Stimulated activated CD8-positive, alpha-beta memory T cell treated with anti-CD3 and anti-CD28 coated beads, Interleukin-12 subunit alpha, Interleukin-12 subunit beta, amount 100 ng/mL, for 4 hours (primary cell): Measurements from ENCODE around the gene TBC1D32.
"Not testable (repeated sequence)": the region's sequence is repeated elsewhere in the genome, so short reads cannot be mapped to it uniquely, and the experiment has no call there.

ENCODE experiments used
- DNase-seq: peaks from one replicate; pipeline ENCODE4 v3.0.0-alpha.2; 2020; ENCODE audit warnings: low read depth

TBC1D32 gene

GRCh38 chr6:121319603-121320002, 14.7 kb downstream of the TBC1D32 start:
- DNase-seq = no peak

GRCh38 chr6:121319112-121319553, 15.1 kb downstream of the TBC1D32 start:
- DNase-seq = no peak

DNA sequence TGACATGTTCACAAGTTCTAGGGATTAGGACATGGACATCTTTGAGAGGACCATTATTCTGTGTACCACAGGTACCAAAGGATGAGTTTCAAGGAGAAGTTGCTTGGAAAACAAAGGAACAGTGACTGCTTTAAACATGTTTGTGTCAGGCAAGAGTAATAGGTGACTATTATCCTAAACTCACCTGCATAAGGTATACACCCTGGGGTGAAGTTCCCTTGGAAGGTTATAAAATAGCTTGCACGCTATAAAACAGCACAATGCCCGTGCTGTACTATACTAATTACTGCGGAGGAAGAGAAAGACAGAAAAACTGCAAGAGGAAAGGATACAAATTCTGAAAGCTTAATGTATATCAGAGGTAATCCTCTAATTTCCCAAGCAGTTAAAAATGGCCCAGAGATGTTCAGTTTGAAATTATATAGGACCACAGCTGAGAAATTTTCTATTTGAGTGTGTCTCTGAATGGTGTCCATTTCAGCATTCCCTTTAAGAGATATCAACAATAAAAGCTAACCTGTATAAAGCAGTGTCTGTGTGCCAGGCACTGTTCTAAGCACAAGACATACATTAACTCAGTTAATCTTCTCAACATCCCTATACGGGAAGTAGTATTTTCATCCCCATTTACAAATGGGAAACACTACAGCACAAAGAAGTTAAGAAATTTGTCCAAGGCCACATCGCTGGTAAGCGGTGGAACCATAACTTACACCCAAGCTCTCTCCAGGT, 19.7 kb downstream of the TBC1D32 start:
- DNase-seq = no peak

DNA sequence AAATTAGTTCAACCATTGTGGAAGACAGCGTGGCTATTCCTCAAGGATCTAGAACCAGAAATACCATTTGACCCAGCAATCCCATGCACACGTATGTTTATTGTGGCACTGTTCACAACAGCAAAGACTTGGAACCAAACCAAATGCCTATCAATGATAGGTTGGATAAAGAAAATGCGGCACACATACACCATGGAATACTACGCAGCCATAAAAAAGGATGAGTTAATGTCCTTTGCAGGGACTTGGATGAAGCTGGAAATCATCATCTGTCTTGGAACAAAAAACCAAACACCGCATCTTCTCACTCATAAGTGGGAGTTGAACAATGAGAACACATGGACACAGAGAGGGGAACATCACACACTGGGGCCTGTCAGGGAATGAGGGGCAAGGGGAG, 22.5 kb downstream of the TBC1D32 start:
- DNase-seq = not testable (repeated sequence)

DNA sequence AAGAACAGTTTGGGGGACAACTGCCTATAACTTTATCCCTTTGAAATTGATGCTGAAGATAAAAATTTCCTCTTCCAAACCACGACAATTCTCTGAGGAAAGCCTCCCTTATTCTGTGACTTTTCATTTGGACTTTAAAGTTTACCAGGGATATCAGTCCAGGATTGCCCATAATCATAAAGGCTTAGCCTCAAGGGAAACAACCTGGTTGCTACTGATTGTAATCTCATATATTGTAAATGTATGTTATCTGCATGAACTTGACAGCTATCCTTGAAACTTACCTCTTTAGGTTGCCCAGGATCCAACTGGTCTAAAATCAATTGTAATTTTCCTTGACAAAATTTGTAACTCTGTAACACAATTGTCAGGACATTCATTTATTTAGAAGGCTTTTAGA, 23.8 kb downstream of the TBC1D32 start:
- DNase-seq = no peak

DNA sequence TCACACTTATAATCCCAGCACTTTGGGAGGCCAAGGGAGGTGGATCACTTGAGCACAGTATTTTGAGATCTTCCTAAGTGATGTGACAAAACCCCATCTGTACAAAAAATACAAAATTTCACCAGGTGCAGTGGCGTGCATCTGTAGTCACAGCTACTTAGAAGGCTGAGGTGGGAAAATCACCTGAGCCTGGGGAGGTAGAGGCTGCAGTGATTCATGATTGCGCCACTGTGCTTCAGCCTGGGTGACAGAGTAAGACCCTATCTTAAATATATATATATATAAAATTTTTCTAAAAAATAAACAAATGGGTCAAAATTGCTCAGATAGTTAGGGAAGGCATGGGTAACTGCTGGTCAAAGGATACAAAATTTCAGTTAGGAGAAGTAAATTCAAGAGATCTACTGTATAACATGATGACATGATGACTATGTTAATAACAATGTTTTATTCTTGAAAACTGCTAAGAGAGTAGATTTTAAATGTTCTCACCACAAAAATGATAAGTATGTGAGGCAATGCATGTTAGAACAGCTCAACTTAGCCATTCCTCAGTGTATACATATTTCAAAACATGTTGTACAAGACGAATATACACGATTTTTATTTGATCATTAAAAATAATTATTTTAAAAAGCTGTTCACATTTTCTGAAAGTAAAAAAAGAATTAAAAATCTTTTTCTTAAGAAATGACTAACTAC, 24.4 kb downstream of the TBC1D32 start:
- no peak for DNase-seq

- no peak for DNase-seq
These were observed 28.2 kb downstream of the TBC1D32 start for GRCh38 chr6:121305957-121306607.

- DNase-seq = no peak
These were observed 31.4 kb downstream of the TBC1D32 start for GRCh38 chr6:121302882-121303281.

GRCh38 chr6:121301156-121301555, 33.1 kb downstream of the TBC1D32 start:
- not testable (repeated sequence) for DNase-seq

- no peak for DNase-seq
These were observed 36.6 kb downstream of the TBC1D32 start for GRCh38 chr6:121297694-121298093.

DNA sequence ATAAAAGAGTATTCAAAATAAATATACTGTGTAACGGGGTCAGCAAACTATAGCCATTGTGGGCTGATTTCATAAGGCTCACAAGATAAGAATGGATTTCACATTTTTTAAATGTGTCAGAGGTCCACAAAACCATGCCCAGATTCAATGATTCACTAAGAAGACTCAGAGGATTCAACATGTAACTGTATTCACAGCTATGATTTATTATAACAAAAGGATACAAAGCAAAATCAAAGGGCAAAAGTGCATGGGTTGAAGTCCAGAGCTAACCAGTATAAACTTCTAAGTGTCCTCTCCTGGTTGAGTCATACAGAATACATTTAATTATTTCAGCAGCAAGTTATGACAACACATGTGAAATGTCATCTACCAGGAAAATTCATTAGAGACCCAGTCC, 49.2 kb downstream of the TBC1D32 start:
- DNase-seq = no peak

GRCh38 chr6:121274666-121275295, 59.5 kb downstream of the TBC1D32 start:
- no peak for DNase-seq

DNA sequence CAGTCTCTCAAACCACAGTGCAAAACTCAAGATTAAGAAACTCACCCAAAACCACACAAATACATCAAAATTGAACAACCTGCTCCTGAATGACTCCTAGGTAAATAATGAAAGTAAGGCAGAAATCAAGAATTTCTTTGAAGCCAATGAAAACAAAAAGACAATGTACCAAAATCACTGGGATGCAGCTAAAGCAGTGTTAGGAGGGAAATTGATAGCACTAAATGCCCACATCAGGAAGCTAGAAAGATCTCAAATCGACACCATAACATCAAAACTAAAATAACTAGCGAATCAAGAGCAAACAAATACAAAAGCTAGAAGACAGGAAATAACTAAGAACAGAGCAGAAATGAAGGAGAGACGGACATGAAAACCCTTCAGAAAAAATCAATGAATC, 70.5 kb downstream of the TBC1D32 start:
- DNase-seq = no peak

DNA sequence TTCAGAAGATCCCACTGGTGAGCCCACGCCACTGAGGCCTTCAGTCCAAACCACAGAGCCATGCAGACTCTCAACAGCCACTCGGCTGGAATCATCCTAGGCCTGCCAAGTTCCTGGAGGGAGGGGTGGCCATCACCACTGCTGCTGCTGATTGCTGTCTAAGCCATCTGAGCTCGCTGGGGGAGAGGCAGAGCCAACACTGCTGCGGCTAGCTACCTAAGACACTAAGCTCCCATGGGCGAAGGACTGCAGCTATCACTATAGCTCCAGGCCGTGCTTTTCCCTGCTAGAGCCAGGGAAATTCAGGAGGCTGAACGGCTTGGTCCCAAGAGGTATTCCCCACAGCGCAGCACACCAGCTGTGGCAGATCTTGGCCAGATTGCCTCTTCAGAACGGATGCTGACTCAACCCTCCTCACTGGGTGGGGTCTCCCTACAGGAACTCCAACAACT, 73.6 kb downstream of the TBC1D32 start:
- DNase-seq = no peak

DNA sequence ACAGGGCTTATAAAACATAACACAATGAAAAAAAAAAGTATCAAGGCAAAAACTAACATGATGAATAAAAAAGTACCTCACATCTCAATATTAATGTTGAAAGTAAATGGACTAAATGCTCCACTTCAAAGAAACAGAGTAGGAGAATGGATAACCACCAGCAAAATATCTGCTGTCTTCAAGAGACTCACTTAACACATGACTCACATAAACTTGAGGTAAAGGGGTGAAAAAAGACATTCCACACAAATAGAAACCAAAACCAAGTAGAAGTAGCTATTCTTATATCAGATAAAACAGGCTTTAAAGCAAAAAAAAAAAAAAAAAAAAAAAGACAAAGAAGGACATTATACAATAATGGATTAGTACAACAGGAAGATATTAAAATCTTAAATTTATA, 86.9 kb downstream of the TBC1D32 start:
- DNase-seq = no peak

GRCh38 chr6:121242386-121242785, 91.9 kb downstream of the TBC1D32 start:
- DNase-seq = no peak

GRCh38 chr6:121237859-121238258, 96.4 kb downstream of the TBC1D32 start:
- DNase-seq = no peak

- no peak for DNase-seq
These were observed 97.3 kb downstream of the TBC1D32 start for GRCh38 chr6:121236984-121237383.

DNA sequence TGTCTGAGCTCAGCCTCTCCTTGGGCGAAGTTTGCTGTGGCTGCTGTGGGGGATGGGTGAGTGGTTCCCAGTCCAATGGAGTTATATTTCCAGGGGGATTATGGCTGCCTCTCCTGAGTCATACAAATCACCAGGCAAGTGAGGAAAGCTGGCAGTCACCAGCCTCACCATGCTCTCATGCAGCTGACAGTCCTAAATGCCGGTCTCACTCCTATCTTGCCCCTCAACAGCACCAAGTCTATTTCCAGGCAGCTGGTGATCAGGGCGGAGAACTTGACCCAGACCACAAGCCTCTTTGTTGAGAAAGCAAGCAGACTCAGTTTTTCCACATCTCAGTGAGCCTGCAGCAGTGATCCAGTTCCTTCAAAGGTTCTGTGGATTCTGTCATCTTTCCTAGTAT, 98.9 kb downstream of the TBC1D32 start:
- no peak for DNase-seq

DNA sequence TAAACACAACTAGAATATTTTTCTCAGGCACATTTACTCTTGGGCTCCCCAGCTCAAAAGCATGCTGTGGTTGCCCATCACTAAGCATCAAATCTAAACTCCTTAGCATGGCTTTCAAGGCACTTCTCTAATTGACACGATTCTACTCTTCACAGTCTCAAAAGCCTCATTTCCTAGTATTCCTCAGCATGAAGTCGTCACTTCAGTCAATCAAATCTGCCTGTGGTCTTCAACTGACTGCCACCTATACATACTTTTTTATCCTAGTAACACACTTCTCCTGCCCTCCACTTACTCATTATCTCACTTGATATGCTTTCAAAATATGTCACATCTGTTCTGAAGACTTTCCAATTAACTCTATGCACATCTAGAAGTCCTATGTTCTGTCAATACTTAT, 110.3 kb downstream of the TBC1D32 start:
- DNase-seq = no peak

DNA sequence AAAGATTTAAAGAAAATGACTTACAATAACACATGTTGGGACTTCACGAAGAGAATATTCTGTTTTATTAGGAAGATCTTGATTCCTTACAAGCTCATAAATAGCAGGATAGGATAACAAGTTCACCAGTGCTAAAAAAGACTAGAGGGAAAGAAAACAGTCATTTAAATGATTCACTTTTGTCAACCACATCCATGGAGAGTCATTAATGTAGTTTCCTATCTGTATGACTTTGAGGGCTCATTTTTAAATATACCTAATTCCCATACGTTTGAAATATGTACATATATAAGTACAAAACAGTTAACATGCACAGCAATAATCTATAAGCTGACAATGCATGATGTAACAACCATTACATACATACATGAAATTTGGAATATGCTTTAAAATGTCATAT, 111.1 kb downstream of the TBC1D32 start:
- no peak for DNase-seq

DNA sequence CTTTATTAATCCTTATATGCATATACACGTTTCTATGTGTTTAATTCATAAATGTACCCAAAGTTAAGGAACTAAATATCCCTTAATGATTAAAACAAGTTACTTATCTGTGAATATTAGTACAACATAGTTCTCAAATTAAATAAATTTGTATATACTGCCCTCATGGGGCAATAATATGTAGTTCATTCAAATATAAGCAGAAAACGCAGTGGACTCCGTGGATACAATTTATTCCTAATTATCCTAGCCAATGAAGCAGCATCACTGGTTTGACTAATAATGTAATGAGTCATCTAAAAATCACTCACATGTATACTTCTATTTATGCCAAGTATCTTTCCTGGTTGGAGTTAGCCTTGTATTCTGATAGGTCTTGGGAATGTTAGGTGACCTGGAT, 111.6 kb downstream of the TBC1D32 start:
- DNase-seq = no peak

DNA sequence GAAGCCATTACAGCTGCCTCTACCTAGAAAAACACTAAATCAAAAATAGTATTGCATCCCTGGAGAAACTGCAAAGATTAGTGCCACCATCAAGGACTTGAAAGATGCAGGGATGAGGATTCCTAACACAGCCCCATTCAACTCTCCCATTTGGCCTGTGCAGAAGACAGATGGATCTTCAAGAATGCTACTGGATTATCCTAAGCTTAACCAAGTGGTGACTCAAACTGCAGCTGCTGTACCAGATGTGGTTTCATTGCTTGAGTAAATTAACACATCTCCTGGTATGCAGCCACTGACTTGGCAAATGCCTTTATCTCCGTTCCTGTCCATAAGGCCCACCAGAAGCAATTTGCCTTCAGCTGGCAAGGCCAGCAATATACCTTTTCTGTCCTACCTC, 117.4 kb downstream of the TBC1D32 start:
- no peak for DNase-seq
